Neuronal stem cell (in vitro differentiated cells): Measurements from ENCODE around the gene MED17.

ENCODE experiments used
- DNase-seq: peaks from one replicate; pipeline ENCODE4 v3.0.0-alpha.2; 2013; ENCODE audit warnings: low spot score
- H2AFZ ChIP-seq: one replicate; pipeline ENCODE4 v1.6.1; 2013; ENCODE audit warnings: mild to moderate bottlenecking, low read length, inconsistent platforms
- H2AK5ac ChIP-seq: 2 replicates; pipeline ENCODE4 v1.6.1; 2013; ENCODE audit warnings: low read depth, mild to moderate bottlenecking, inconsistent platforms, low read length, moderate library complexity, mixed read lengths
- H2BK120ac ChIP-seq: 2 replicates; pipeline ENCODE4 v1.6.1; 2013; ENCODE audit warnings: low read depth, mild to moderate bottlenecking, inconsistent platforms, low read length, moderate library complexity, mixed read lengths
- H2BK12ac ChIP-seq: one replicate; pipeline ENCODE4 v1.6.1; 2013; ENCODE audit warnings: low read length, inconsistent platforms
- H2BK15ac ChIP-seq: 2 replicates; pipeline ENCODE4 v1.6.1; 2013; ENCODE audit warnings: mild to moderate bottlenecking, low read length, inconsistent platforms, mixed read lengths
- H2BK5ac ChIP-seq: one replicate; pipeline ENCODE4 v1.6.1; 2013; ENCODE audit warnings: inconsistent platforms, mild to moderate bottlenecking, low read length, moderate library complexity
- H3K14ac ChIP-seq: one replicate; pipeline ENCODE4 v1.6.1; 2013; ENCODE audit warnings: low read length, inconsistent platforms
- H3K18ac ChIP-seq: 2 replicates; pipeline ENCODE4 v1.6.1; 2013; ENCODE audit warnings: low read length, inconsistent platforms
- H3K23ac ChIP-seq: 2 replicates; pipeline ENCODE4 v1.6.1; 2013; ENCODE audit warnings: low read depth, mild to moderate bottlenecking, mixed read lengths, low read length, inconsistent platforms; ENCODE audit not compliant: poor library complexity
- H3K27ac ChIP-seq: replicated peaks from 3 replicates; pipeline ENCODE4 v1.5.1; 2013; ENCODE audit warnings: low read length, inconsistent platforms
- H3K27me3 ChIP-seq, 3 experiments: 2 replicates each; pipeline ENCODE4 v1.6.1; 2013; ENCODE audit warnings: low read length in 3 of 3, mild to moderate bottlenecking in 2 of 3, inconsistent platforms in 1 of 3, low read depth in 1 of 3, mixed read lengths in 1 of 3, moderate library complexity in 1 of 3; ENCODE audit not compliant: control insufficient read depth in 3 of 3, insufficient read depth in 3 of 3
- H3K36me3 ChIP-seq, 2 donors: replicated peaks in 1 of 2; 2 replicates each; pipeline ENCODE4 v1.6.1; 2013; ENCODE audit warnings: low read length in 2 of 2; ENCODE audit not compliant: control insufficient read depth in 2 of 2, insufficient read depth in 2 of 2
- H3K4ac ChIP-seq: 2 replicates; pipeline ENCODE4 v1.6.1; 2013; ENCODE audit warnings: inconsistent platforms, mild to moderate bottlenecking, low read length, moderate library complexity
- H3K4me1 ChIP-seq, 2 donors: 1 replicate in 1 of 2; 2 replicates in 1 of 2; pipeline ENCODE4 v1.6.1; 2013; ENCODE audit warnings: low read length in 2 of 2, low read depth in 1 of 2; ENCODE audit not compliant: control insufficient read depth in 2 of 2, insufficient read depth in 1 of 2
- H3K4me2 ChIP-seq: one replicate; pipeline ENCODE4 v1.6.1; 2013; ENCODE audit warnings: mild to moderate bottlenecking, low read length, inconsistent platforms; ENCODE audit not compliant: insufficient read depth, poor library complexity, severe bottlenecking
- H3K4me3 ChIP-seq, 2 donors: 2 replicates each; pipeline ENCODE4 v1.5.1; 2013; ENCODE audit warnings: low read length in 2 of 2, mild to moderate bottlenecking in 2 of 2, inconsistent platforms in 1 of 2, moderate library complexity in 1 of 2
- H3K79me1 ChIP-seq: one replicate; pipeline ENCODE4 v1.6.1; 2013; ENCODE audit warnings: low read depth, mild to moderate bottlenecking, inconsistent platforms, low read length, moderate library complexity
- H3K9ac ChIP-seq: one replicate; pipeline ENCODE4 v1.6.1; 2013; ENCODE audit warnings: mild to moderate bottlenecking, low read depth, low read length, inconsistent platforms; ENCODE audit not compliant: poor library complexity
- H3K9me3 ChIP-seq, 2 donors: replicated peaks in 1 of 2; 2 replicates each; pipeline versions ENCODE3 to v1.6.1; 2013; ENCODE audit warnings: low read length in 2 of 2, mild to moderate bottlenecking in 2 of 2, inconsistent platforms in 1 of 2, low read depth in 1 of 2, mixed read lengths in 1 of 2, moderate library complexity in 1 of 2; ENCODE audit not compliant: control insufficient read depth in 2 of 2, insufficient read depth in 1 of 2
- H4K8ac ChIP-seq: one replicate; pipeline ENCODE4 v1.6.1; 2013; ENCODE audit warnings: low read depth, mild to moderate bottlenecking, inconsistent platforms, low read length, moderate library complexity
- H4K91ac ChIP-seq: one replicate; pipeline ENCODE4 v1.6.1; 2013; ENCODE audit warnings: low read length, low read depth, mild to moderate bottlenecking, inconsistent platforms; ENCODE audit not compliant: poor library complexity
- whole genome bisulfite sequencing, 2 donors: extraction: QIAGEN DNeasy Blood & Tissue Kit; methylation state at CpG; one replicate each; pipeline ENCODE4 v1.1.7; 2013; ENCODE audit warnings: missing lambda C conversion rate in 2 of 2, mixed read lengths in 1 of 2; ENCODE audit not compliant: insufficient read length in 2 of 2, insufficient replicate concordance in 1 of 2; ENCODE audit errors: extremely low coverage in 2 of 2; 5-methylcytosine and 5-hydroxymethylcytosine counted together

Gene MED17

GRCh38 chr11:93767018-93767417 is 17.1 kb upstream of the MED17 start:
- no peak overlapping the region for H4K8ac ChIP-seq
- no peaks in the 10 kb centered on the region for H3K27me3 ChIP-seq
- no peak overlapping the region for H2BK120ac ChIP-seq
- DNase-seq: no peak
- H3K4me1 ChIP-seq: peaks cover 0 to 2% of the 10 kb centered on the region in 2 donors
- no CpG with 5 or more reads among the region's 3 CpGs for WGBS, 2 donors
- no peak overlapping the region for H2BK5ac ChIP-seq
- H3K79me1 ChIP-seq: peaks cover under 1% of the 10 kb centered on the region
- H3K18ac ChIP-seq: no peak overlapping the region
- H2BK15ac ChIP-seq: no peak overlapping the region
- H3K23ac ChIP-seq: no peak overlapping the region
- no peak overlapping the region for H2AK5ac ChIP-seq
- H3K4me3 ChIP-seq: no peak overlapping the region
- H3K27ac ChIP-seq: no peak overlapping the region
- no peak overlapping the region for H3K4me2 ChIP-seq
- no peak overlapping the region for H3K4ac ChIP-seq
- H3K14ac ChIP-seq: no peak overlapping the region
- peaks cover 0 to 1% of the 10 kb centered on the region in 2 donors for H3K9me3 ChIP-seq
- H4K91ac ChIP-seq: no peak overlapping the region
- no peak overlapping the region for H2BK12ac ChIP-seq
- H3K36me3 ChIP-seq: peaks cover 0 to 33% of the 10 kb centered on the region in 2 donors
- H2AFZ ChIP-seq: no peak overlapping the region
- no peak overlapping the region for H3K9ac ChIP-seq

- no peak overlapping the region for H2AFZ ChIP-seq
- H3K4me3 ChIP-seq: no peak overlapping the region
- H3K27me3 ChIP-seq: no peaks in the 10 kb centered on the region
- no peak overlapping the region for H3K4me2 ChIP-seq
- no peak overlapping the region for H3K18ac ChIP-seq
- no peak overlapping the region for H2BK12ac ChIP-seq
- no peak overlapping the region for H3K27ac ChIP-seq
- H3K9ac ChIP-seq: no peak overlapping the region
- no peak overlapping the region for H3K14ac ChIP-seq
- H3K9me3 ChIP-seq: peaks cover 0 to 1% of the 10 kb centered on the region in 2 donors
- H3K36me3 ChIP-seq: peaks cover 1 to 2% of the 10 kb centered on the region in 2 donors
- no peak overlapping the region for H4K91ac ChIP-seq
- no peak overlapping the region for H4K8ac ChIP-seq
- H3K79me1 ChIP-seq: peaks cover 4% of the 10 kb centered on the region
- H2BK15ac ChIP-seq: no peak overlapping the region
- H3K4ac ChIP-seq: no peak overlapping the region
- H2BK120ac ChIP-seq: no peak overlapping the region
- H2BK5ac ChIP-seq: no peak overlapping the region
- H3K23ac ChIP-seq: no peak overlapping the region
- H2AK5ac ChIP-seq: no peak overlapping the region
- H3K4me1 ChIP-seq: peaks cover 0 to 2% of the 10 kb centered on the region in 2 donors
- no CpG with 5 or more reads among the region's 1 CpG for WGBS, 2 donors
- no peak for DNase-seq
These were observed 13.9 kb upstream of the MED17 start for GRCh38 chr11:93770160-93770559.

GRCh38 chr11:93772123-93772522 is 12.0 kb upstream of the MED17 start:
- H3K27me3 ChIP-seq: no peaks in the 10 kb centered on the region
- H3K4ac ChIP-seq: no peak overlapping the region
- H4K91ac ChIP-seq: no peak overlapping the region
- no peak overlapping the region for H3K27ac ChIP-seq
- H3K36me3 ChIP-seq: peaks cover 0 to 2% of the 10 kb centered on the region in 2 donors
- H3K9me3 ChIP-seq: peaks cover 0 to 1% of the 10 kb centered on the region in 2 donors
- H3K79me1 ChIP-seq: peaks cover 4% of the 10 kb centered on the region
- H2BK12ac ChIP-seq: no peak overlapping the region
- H3K18ac ChIP-seq: peak overlapping the region; percentile 38
- no peak for DNase-seq
- H3K4me2 ChIP-seq: peak overlapping the region; percentile 18
- peak overlapping the region in 1 of 2 donors; percentile 19 for H3K4me3 ChIP-seq
- no peak overlapping the region for H2AK5ac ChIP-seq
- no peak overlapping the region for H4K8ac ChIP-seq
- peak overlapping the region; percentile 44 for H3K9ac ChIP-seq
- H3K23ac ChIP-seq: peak overlapping the region; percentile 65
- H2BK15ac ChIP-seq: no peak overlapping the region
- H3K14ac ChIP-seq: no peak overlapping the region
- H2AFZ ChIP-seq: no peak overlapping the region
- peaks cover 0 to 2% of the 10 kb centered on the region in 2 donors for H3K4me1 ChIP-seq
- H2BK120ac ChIP-seq: no peak overlapping the region
- H2BK5ac ChIP-seq: no peak overlapping the region
- no CpG with 5 or more reads among the region's 4 CpGs for WGBS, 2 donors

GRCh38 chr11:93773045-93773477 is 11.0 kb upstream of the MED17 start:
- Histone ChIP-seq H3K4ac (no peak overlapping the region), H3K79me1 (peaks cover 4% of the 10 kb centered on the region), H2AK5ac (no peak overlapping the region), H3K27ac (no peak overlapping the region), H3K9me3 (no peaks in the 10 kb centered on the region), H2AFZ (no peak overlapping the region), H4K91ac (no peak overlapping the region), H3K4me2 (no peak overlapping the region), H2BK5ac (no peak overlapping the region), H3K18ac (no peak overlapping the region), H3K9ac (no peak overlapping the region), H3K27me3 (no peaks in the 10 kb centered on the region), H2BK120ac (no peak overlapping the region), H2BK12ac (no peak overlapping the region), H2BK15ac (no peak overlapping the region), H3K14ac (no peak overlapping the region), H3K4me1 (peaks cover 0 to 2% of the 10 kb centered on the region in 2 donors), H3K23ac (peak overlapping the region; percentile 31), H3K4me3 (no peak overlapping the region), H3K36me3 (peaks cover 0 to 2% of the 10 kb centered on the region in 2 donors), H4K8ac (no peak overlapping the region)
- no CpG with 5 or more reads among the region's 3 CpGs for WGBS, 2 donors
- peak; percentile 4 for DNase-seq
